ENCODE data around the gene PPP4R3A.

GRCh38 chr14:91548108-91548507 is 38.0 kb upstream of the PPP4R3A start:
- no peak for TF ChIP-seq NFIC (IDR thresholded peaks at IDR 0.05)
- no peak for TF ChIP-seq TAF1 (IDR thresholded peaks at IDR 0.05; ENCODE audit: low read depth)
- TF ChIP-seq CEBPB (IDR thresholded peaks at IDR 0.05) = no peak
- no peak for TF ChIP-seq TEAD4 (IDR thresholded peaks at IDR 0.05)
